NCI-H146 treated with DMSO at 0.1 percent for 48 hours (cell line): ENCODE data around the gene SLC5A1.
A peak's percentile ranks its signal among the peaks of the same experiment; 100 is the strongest.

Experiments
- DNase-seq: peaks from one replicate; lab custom pipeline; 2025; ENCODE audit not compliant: unreplicated experiment; lab: John Stamatoyannopoulos, UW

SLC5A1 gene

GRCh38 chr22:32050678-32051515 lies 7.8 kb downstream of the SLC5A1 start:
- DNase-seq = no peak

- DNase-seq = no peak
Observed at GRCh38 chr22:32052244-32052643, 9.2 kb downstream of the SLC5A1 start.

- no peak for DNase-seq
Observed at GRCh38 chr22:32052936-32053791, 10.1 kb downstream of the SLC5A1 start.

- DNase-seq = no peak
Observed at GRCh38 chr22:32055069-32055468, 12.0 kb downstream of the SLC5A1 start.

GRCh38 chr22:32058656-32059260 lies 15.7 kb downstream of the SLC5A1 start:
- no peak for DNase-seq

- DNase-seq = no peak
Observed at GRCh38 chr22:32059426-32059825, 16.4 kb downstream of the SLC5A1 start.

- DNase-seq = no peak
Observed at GRCh38 chr22:32063701-32064100, 20.6 kb downstream of the SLC5A1 start.

GRCh38 chr22:32066820-32067219 lies 23.8 kb downstream of the SLC5A1 start:
- DNase-seq = no peak

- DNase-seq = no peak
Observed at GRCh38 chr22:32067613-32068012, 24.6 kb downstream of the SLC5A1 start.

GRCh38 chr22:32069579-32070372 lies 26.7 kb downstream of the SLC5A1 start:
- no peak for DNase-seq

- DNase-seq = no peak
Observed at GRCh38 chr22:32073262-32073661, 30.2 kb downstream of the SLC5A1 start.

- no peak for DNase-seq
Observed at GRCh38 chr22:32073823-32074380, 30.8 kb downstream of the SLC5A1 start.

GRCh38 chr22:32075997-32076760 lies 33.1 kb downstream of the SLC5A1 start:
- no peak for DNase-seq

GRCh38 chr22:32076761-32077084 lies 33.7 kb downstream of the SLC5A1 start:
- no peak for DNase-seq

GRCh38 chr22:32077151-32077550 lies 34.1 kb downstream of the SLC5A1 start:
- no peak for DNase-seq

- no peak for DNase-seq
Observed at GRCh38 chr22:32079130-32080089, 36.3 kb downstream of the SLC5A1 start.

- peak; percentile 5 for DNase-seq
Observed at GRCh38 chr22:32080904-32081303, 37.8 kb downstream of the SLC5A1 start.

GRCh38 chr22:32082331-32082730 lies 39.3 kb downstream of the SLC5A1 start:
- DNase-seq = no peak

GRCh38 chr22:32083000-32083399 lies 39.9 kb downstream of the SLC5A1 start:
- no peak for DNase-seq
